HepG2 (cell line): Measurements from ENCODE around the gene TFPI. TPM values are rescaled to one million over a fixed set of nuclear protein-coding genes. Genes with fewer than 3 reads are reported as not detected.
A peak's percentile ranks its signal among the peaks of the same experiment; 100 is the strongest.

ENCODE experiments used
- ARNT ChIP-seq: fragments of 450-650 bp; IDR thresholded peaks from 2 replicates; pipeline ENCODE4 v1.6.1; 2017
- ATM ChIP-seq: fragments of 450-650 bp; IDR thresholded peaks from 2 replicates; pipeline ENCODE4 v1.7.1; 2017; ENCODE audit warnings: mild to moderate bottlenecking, borderline replicate concordance
- GLI4 ChIP-seq: sonication (generic); formaldehyde crosslinking; IDR thresholded peaks from 2 replicates; pipeline ENCODE4 v1.5.1; 2020; ENCODE audit warnings: missing genetic modification reagents, mild to moderate bottlenecking, moderate library complexity, borderline replicate concordance
- HES4 ChIP-seq: sonication (generic); formaldehyde crosslinking; IDR thresholded peaks from 2 replicates; pipeline ENCODE4 v1.9.0; 2021; ENCODE audit warnings: mild to moderate bottlenecking, missing genetic modification reagents, borderline replicate concordance
- HMGA1 ChIP-seq: sonication (generic); formaldehyde crosslinking; conservative IDR thresholded peaks from 2 replicates; pipeline ENCODE4 v1.4.0; 2020; ENCODE audit warnings: missing genetic modification reagents
- HNRNPLL ChIP-seq: fragments of 200-400 bp; formaldehyde crosslinking; IDR thresholded peaks from 2 replicates; pipeline ENCODE4 v1.6.1; 2017; ENCODE audit warnings: mild to moderate bottlenecking, low read depth, low read length; ENCODE audit not compliant: poor library complexity, severe bottlenecking
- HOXA5 ChIP-seq: sonication (generic); formaldehyde crosslinking; IDR thresholded peaks from 2 replicates; pipeline ENCODE4 v1.4.0; 2020; ENCODE audit warnings: missing genetic modification reagents
- POLR2G ChIP-seq: fragments of 200-400 bp; formaldehyde crosslinking; IDR thresholded peaks from 2 replicates; pipeline ENCODE4 v1.6.1; 2018; ENCODE audit warnings: mild to moderate bottlenecking, low read depth, low read length, moderate library complexity
- RBAK ChIP-seq: sonication (generic); formaldehyde crosslinking; IDR thresholded peaks from 2 replicates; pipeline ENCODE4 v1.5.1; 2020; ENCODE audit warnings: mild to moderate bottlenecking, missing genetic modification reagents
- RELA ChIP-seq: sonication (generic); formaldehyde crosslinking; IDR thresholded peaks from 2 replicates; pipeline ENCODE4 v1.4.0; 2020; ENCODE audit warnings: missing genetic modification reagents
- REPIN1 ChIP-seq: sonication (generic); formaldehyde crosslinking; IDR thresholded peaks from 2 replicates; pipeline ENCODE4 v1.8.0; 2022; ENCODE audit warnings: missing genetic modification reagents, low read depth, mild to moderate bottlenecking, borderline replicate concordance
- RNF2 ChIP-seq: fragments of 450-650 bp; conservative IDR thresholded peaks from 2 replicates; pipeline ENCODE4 v1.6.1; 2016; ENCODE audit warnings: low read depth
- SRY ChIP-seq: sonication (generic); formaldehyde crosslinking; IDR thresholded peaks from 2 replicates; pipeline ENCODE4 v1.8.0; 2022; ENCODE audit warnings: mild to moderate bottlenecking, missing genetic modification reagents
- TCF7L2 ChIP-seq: IDR thresholded peaks from 2 replicates; pipeline ENCODE4 v1.6.1; 2011; ENCODE audit warnings: mild to moderate bottlenecking, low read depth, low read length, moderate library complexity
- ZBTB7A ChIP-seq: sonication (generic); formaldehyde crosslinking; IDR thresholded peaks from 2 replicates; pipeline ENCODE4 v1.8.0; 2022; ENCODE audit warnings: mild to moderate bottlenecking, missing genetic modification reagents
- ZFP36L1 ChIP-seq: sonication (generic); formaldehyde crosslinking; IDR thresholded peaks from 2 replicates; pipeline ENCODE4 v1.8.0; 2022; ENCODE audit warnings: mild to moderate bottlenecking, missing genetic modification reagents, moderate library complexity
- ZNF235 ChIP-seq: sonication (generic); formaldehyde crosslinking; IDR thresholded peaks from 2 replicates; pipeline ENCODE4 v1.8.1; 2023; ENCODE audit warnings: mild to moderate bottlenecking, missing genetic modification reagents, borderline replicate concordance
- ZNF619 ChIP-seq: sonication (generic); formaldehyde crosslinking; IDR thresholded peaks from 2 replicates; pipeline ENCODE4 v1.4.0; 2020; ENCODE audit warnings: mild to moderate bottlenecking, missing genetic modification reagents
- polyA plus RNA-seq, 8 experiments: library from polyadenylated mRNA; depleted of rRNA in 3 of 8; stranded (reverse) in 7 of 8; unstranded in 1 of 8; fragments of >200 nt; fragmentation: Illumina TruSeq in 4 of 8; extraction: Trizol in 4 of 8; gene quantifications; 2 replicates each; pipeline versions ENCODE4 v1.2.1 to v1.2.3, GENCODE V29; 2011 to 2016; ENCODE audit warnings: low read depth in 4 of 8, missing spikeins in 1 of 8, mixed read lengths in 1 of 8; ENCODE audit not compliant: insufficient read depth in 1 of 8
- total RNA-seq, 5 experiments: library from RNA; depleted of rRNA; stranded (reverse); fragments of >200 nt; fragmentation: Illumina TruSeq; extraction: Trizol; gene quantifications; 2 replicates each; pipeline ENCODE4 v1.2.3, GENCODE V29; 2016; ENCODE audit warnings: low read depth in 1 of 5
- TF ChIP-seq, protein P1 (sequence below): sonication (generic); formaldehyde crosslinking; IDR thresholded peaks from 2 replicates; pipeline ENCODE4 v1.4.0; 2020; ENCODE audit warnings: missing genetic modification reagents
- TF ChIP-seq, protein P2 (sequence below): sonication (generic); formaldehyde crosslinking; IDR thresholded peaks from 2 replicates; pipeline ENCODE4 v1.5.1; 2020; ENCODE audit warnings: missing genetic modification reagents, mild to moderate bottlenecking, borderline replicate concordance
- TF ChIP-seq, protein P3 (sequence below): sonication (generic); formaldehyde crosslinking; IDR thresholded peaks from 2 replicates; pipeline ENCODE4 v1.4.0; 2020; ENCODE audit warnings: missing genetic modification reagents, borderline replicate concordance

TFPI gene
- total and polyA plus RNA-seq, 2 of the 13 experiments (the other 11 are each of a cell fraction or from before 2014, with no cell fraction given) = 301 to 436 TPM

DNA sequence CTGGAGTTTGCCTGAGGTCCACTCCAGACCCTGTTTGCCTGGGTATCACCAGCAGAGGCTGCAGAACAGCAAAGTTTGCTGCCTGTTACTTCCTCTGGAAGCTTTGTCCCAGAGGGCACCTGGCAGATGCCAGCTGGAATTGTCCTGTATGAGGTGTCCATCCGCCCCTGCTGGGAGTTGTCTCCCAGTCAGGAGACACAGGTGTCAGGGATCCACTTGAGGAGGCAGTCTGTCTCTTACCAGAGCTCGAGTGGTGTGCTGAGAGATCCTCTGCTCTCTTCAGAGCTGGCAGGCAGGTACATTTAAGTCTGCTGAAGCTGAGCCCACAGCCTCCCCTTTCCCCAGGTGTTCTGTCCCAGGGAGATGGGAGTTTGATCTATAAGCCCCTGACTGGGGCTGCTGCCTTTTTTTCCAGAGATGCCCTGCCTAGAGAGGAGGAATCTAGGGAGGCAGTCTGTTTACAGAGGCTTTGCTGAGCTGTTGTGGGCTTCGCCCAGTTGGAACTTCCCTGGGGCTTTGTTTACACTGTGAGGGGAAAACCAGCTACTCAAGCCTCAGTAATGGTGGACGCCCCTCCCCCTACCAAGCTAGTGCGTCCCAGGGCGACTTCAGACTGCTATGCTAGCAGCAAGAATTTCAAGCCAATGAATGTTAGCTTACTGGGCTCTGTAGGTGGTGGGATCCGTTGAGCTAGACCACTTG, 34.7 kb downstream of the TFPI start (continued):
- TF ChIP-seq ZBTB7A (CRISPR knock-in tag) (no peak), REPIN1 (CRISPR knock-in tag) (no peak), ZNF235 (CRISPR knock-in tag) (no peak), HNRNPLL (no peak), ARNT (no peak), RNF2 (no peak), GLI4 (CRISPR knock-in tag) (no peak), HMGA1 (CRISPR knock-in tag) (no peak), SRY (CRISPR knock-in tag) (peak; percentile 83; the same call in 1 of the 2 replicates), TCF7L2 (no peak), HES4 (CRISPR knock-in tag) (no peak), RBAK (no peak), RELA (no peak), ZFP36L1 (no peak), ATM (no peak), ZNF619 (CRISPR knock-in tag) (no peak; the same call in 1 of the 2 replicates), HOXA5 (0 out of 2 replicates have a peak, but pooled peaks have one; percentile 46), POLR2G (no peak; the same call in none of the 2 replicates)
- TF ChIP-seq, protein P1, sequence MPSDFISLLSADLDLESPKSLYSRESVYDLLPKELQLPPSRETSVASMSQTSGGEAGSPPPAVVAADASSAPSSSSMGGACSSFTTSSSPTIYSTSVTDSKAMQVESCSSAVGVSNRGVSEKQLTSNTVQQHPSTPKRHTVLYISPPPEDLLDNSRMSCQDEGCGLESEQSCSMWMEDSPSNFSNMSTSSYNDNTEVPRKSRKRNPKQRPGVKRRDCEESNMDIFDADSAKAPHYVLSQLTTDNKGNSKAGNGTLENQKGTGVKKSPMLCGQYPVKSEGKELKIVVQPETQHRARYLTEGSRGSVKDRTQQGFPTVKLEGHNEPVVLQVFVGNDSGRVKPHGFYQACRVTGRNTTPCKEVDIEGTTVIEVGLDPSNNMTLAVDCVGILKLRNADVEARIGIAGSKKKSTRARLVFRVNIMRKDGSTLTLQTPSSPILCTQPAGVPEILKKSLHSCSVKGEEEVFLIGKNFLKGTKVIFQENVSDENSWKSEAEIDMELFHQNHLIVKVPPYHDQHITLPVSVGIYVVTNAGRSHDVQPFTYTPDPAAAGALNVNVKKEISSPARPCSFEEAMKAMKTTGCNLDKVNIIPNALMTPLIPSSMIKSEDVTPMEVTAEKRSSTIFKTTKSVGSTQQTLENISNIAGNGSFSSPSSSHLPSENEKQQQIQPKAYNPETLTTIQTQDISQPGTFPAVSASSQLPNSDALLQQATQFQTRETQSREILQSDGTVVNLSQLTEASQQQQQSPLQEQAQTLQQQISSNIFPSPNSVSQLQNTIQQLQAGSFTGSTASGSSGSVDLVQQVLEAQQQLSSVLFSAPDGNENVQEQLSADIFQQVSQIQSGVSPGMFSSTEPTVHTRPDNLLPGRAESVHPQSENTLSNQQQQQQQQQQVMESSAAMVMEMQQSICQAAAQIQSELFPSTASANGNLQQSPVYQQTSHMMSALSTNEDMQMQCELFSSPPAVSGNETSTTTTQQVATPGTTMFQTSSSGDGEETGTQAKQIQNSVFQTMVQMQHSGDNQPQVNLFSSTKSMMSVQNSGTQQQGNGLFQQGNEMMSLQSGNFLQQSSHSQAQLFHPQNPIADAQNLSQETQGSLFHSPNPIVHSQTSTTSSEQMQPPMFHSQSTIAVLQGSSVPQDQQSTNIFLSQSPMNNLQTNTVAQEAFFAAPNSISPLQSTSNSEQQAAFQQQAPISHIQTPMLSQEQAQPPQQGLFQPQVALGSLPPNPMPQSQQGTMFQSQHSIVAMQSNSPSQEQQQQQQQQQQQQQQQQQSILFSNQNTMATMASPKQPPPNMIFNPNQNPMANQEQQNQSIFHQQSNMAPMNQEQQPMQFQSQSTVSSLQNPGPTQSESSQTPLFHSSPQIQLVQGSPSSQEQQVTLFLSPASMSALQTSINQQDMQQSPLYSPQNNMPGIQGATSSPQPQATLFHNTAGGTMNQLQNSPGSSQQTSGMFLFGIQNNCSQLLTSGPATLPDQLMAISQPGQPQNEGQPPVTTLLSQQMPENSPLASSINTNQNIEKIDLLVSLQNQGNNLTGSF (CRISPR knock-in tag) = no peak
- TF ChIP-seq, protein P2, sequence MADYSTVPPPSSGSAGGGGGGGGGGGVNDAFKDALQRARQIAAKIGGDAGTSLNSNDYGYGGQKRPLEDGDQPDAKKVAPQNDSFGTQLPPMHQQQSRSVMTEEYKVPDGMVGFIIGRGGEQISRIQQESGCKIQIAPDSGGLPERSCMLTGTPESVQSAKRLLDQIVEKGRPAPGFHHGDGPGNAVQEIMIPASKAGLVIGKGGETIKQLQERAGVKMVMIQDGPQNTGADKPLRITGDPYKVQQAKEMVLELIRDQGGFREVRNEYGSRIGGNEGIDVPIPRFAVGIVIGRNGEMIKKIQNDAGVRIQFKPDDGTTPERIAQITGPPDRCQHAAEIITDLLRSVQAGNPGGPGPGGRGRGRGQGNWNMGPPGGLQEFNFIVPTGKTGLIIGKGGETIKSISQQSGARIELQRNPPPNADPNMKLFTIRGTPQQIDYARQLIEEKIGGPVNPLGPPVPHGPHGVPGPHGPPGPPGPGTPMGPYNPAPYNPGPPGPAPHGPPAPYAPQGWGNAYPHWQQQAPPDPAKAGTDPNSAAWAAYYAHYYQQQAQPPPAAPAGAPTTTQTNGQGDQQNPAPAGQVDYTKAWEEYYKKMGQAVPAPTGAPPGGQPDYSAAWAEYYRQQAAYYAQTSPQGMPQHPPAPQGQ (CRISPR knock-in tag) = 0 out of 2 replicates have a peak, but pooled peaks have one; percentile 83
- TF ChIP-seq, protein P3, sequence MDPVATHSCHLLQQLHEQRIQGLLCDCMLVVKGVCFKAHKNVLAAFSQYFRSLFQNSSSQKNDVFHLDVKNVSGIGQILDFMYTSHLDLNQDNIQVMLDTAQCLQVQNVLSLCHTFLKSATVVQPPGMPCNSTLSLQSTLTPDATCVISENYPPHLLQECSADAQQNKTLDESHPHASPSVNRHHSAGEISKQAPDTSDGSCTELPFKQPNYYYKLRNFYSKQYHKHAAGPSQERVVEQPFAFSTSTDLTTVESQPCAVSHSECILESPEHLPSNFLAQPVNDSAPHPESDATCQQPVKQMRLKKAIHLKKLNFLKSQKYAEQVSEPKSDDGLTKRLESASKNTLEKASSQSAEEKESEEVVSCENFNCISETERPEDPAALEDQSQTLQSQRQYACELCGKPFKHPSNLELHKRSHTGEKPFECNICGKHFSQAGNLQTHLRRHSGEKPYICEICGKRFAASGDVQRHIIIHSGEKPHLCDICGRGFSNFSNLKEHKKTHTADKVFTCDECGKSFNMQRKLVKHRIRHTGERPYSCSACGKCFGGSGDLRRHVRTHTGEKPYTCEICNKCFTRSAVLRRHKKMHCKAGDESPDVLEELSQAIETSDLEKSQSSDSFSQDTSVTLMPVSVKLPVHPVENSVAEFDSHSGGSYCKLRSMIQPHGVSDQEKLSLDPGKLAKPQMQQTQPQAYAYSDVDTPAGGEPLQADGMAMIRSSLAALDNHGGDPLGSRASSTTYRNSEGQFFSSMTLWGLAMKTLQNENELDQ (CRISPR knock-in tag) = no peak
